Measurements from ENCODE around the gene OR5V1.

DNA sequence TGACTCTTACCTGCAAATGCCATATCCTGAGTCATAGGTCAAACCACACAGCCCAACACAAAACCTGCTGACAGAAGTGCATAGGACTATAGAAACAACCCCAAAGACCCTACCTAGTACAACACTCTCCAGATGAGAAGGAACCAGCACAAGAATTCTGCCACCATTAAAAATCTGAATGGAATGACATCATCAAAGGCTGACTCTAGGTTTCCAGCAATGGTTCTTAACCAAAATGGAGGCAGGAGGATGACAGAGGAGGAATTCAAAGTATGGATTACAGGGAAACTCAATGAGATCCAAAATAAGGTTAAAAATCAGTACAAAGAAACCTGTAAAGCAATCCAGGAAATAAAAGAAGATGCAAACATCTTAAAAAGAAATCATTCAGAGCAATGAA is 36.0 kb downstream of the OR5V1 start:
- TF ChIP-seq ARNTL (CRISPR knock-in tag; IDR thresholded peaks at IDR 0.05; ENCODE audit: borderline replicate concordance, low read depth) (no peak), RARB (CRISPR knock-in tag; IDR thresholded peaks at IDR 0.05) (no peak), BACH2 (CRISPR knock-in tag; IDR thresholded peaks at IDR 0.05; ENCODE audit: borderline replicate concordance) (no peak)
- TF ChIP-seq, protein P1, sequence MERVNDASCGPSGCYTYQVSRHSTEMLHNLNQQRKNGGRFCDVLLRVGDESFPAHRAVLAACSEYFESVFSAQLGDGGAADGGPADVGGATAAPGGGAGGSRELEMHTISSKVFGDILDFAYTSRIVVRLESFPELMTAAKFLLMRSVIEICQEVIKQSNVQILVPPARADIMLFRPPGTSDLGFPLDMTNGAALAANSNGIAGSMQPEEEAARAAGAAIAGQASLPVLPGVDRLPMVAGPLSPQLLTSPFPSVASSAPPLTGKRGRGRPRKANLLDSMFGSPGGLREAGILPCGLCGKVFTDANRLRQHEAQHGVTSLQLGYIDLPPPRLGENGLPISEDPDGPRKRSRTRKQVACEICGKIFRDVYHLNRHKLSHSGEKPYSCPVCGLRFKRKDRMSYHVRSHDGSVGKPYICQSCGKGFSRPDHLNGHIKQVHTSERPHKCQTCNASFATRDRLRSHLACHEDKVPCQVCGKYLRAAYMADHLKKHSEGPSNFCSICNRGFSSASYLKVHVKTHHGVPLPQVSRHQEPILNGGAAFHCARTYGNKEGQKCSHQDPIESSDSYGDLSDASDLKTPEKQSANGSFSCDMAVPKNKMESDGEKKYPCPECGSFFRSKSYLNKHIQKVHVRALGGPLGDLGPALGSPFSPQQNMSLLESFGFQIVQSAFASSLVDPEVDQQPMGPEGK (CRISPR knock-in tag; IDR thresholded peaks at IDR 0.05; ENCODE audit: borderline replicate concordance): no peak
